HepG2 (cell line): Measurements from ENCODE around the gene AP5Z1. TPM values are rescaled to one million over a fixed set of nuclear protein-coding genes. Genes with fewer than 3 reads are reported as not detected.

ENCODE experiments used
- AHDC1 ChIP-seq: sonication (generic); formaldehyde crosslinking; IDR thresholded peaks from 2 replicates; pipeline ENCODE4 v1.5.1; 2020; ENCODE audit warnings: mild to moderate bottlenecking, missing genetic modification reagents, borderline replicate concordance
- ZBTB40 ChIP-seq, 2 experiments: fragments of 450-650 bp in 1 of 2; sonication (generic) in 1 of 2; formaldehyde crosslinking in 1 of 2; IDR thresholded peaks; 2 replicates each; pipeline versions ENCODE4 v1.6.1 to v1.8.0; 2016 to 2022; ENCODE audit warnings: antibody characterized with exemption in 1 of 2, mild to moderate bottlenecking in 1 of 2, missing genetic modification reagents in 1 of 2
- ZNF724P ChIP-seq: sonication (generic); formaldehyde crosslinking; IDR thresholded peaks from 2 replicates; pipeline ENCODE4 v1.8.0; 2022; ENCODE audit warnings: missing genetic modification reagents, borderline replicate concordance
- polyA plus RNA-seq, 8 experiments: library from polyadenylated mRNA; depleted of rRNA in 3 of 8; stranded (reverse) in 7 of 8; unstranded in 1 of 8; fragments of >200 nt; fragmentation: Illumina TruSeq in 4 of 8; extraction: Trizol in 4 of 8; gene quantifications; 2 replicates each; pipeline versions ENCODE4 v1.2.1 to v1.2.3, GENCODE V29; 2011 to 2016; ENCODE audit warnings: low read depth in 4 of 8, missing spikeins in 1 of 8, mixed read lengths in 1 of 8; ENCODE audit not compliant: insufficient read depth in 1 of 8
- total RNA-seq, 5 experiments: library from RNA; depleted of rRNA; stranded (reverse); fragments of >200 nt; fragmentation: Illumina TruSeq; extraction: Trizol; gene quantifications; 2 replicates each; pipeline ENCODE4 v1.2.3, GENCODE V29; 2016; ENCODE audit warnings: low read depth in 1 of 5

Gene AP5Z1
- total and polyA plus RNA-seq, 2 of the 13 experiments (the other 11 are each of a cell fraction or from before 2014, with no cell fraction given): 9.3 to 15.1 TPM

- TF ChIP-seq ZBTB40 (IDR thresholded peaks at IDR 0.05) (no peak), ZBTB40 (CRISPR knock-in tag; IDR thresholded peaks at IDR 0.05) (no peak), ZNF724P (CRISPR knock-in tag) (no peak), AHDC1 (CRISPR knock-in tag) (no peak)
- TF ChIP-seq, all 625 proteins: peak for 0
Observed at GRCh38 chr7:4733936-4734528, 41.4 kb upstream of the AP5Z1 start (continued).
